Stomach smooth muscle (tissue), 2 donors: ENCODE measurements around the gene NID1.
"Not testable (repeated sequence)": the region's sequence is repeated elsewhere in the genome, so short reads cannot be mapped to it uniquely, and the experiment has no call there.

Source experiments
- H3K27ac ChIP-seq: one replicate; pipeline ENCODE4 v1.7.0; 2013; ENCODE audit warnings: mild to moderate bottlenecking, low read length, inconsistent platforms
- H3K27me3 ChIP-seq, 2 donors: one replicate each; pipeline ENCODE4 v1.7.0; 2013; ENCODE audit warnings: low read length in 2 of 2; ENCODE audit not compliant: insufficient read depth in 2 of 2, control insufficient read depth in 1 of 2
- H3K36me3 ChIP-seq, 2 donors: one replicate each; pipeline ENCODE4 v1.7.0; 2013; ENCODE audit warnings: low read length in 2 of 2; ENCODE audit not compliant: control insufficient read depth in 2 of 2, insufficient read depth in 2 of 2
- H3K4me1 ChIP-seq: one replicate; pipeline ENCODE4 v1.7.0; 2013; ENCODE audit warnings: low read length; ENCODE audit not compliant: control insufficient read depth, insufficient read depth
- H3K4me3 ChIP-seq, 2 donors: one replicate each; pipeline ENCODE4 v1.7.0; 2013; ENCODE audit warnings: low read length in 2 of 2
- H3K9ac ChIP-seq, 2 donors: one replicate each; pipeline ENCODE4 v1.7.0; 2013; ENCODE audit warnings: low read length in 2 of 2, mild to moderate bottlenecking in 1 of 2
- H3K9me3 ChIP-seq, 2 donors: one replicate each; pipeline ENCODE4 v1.7.0; 2013; ENCODE audit warnings: low read length in 2 of 2; ENCODE audit not compliant: control insufficient read depth in 2 of 2
- donor health status: healthy.
- donor health status: Pancreatic carcinoma.

The NID1 gene

GRCh38 chr1:235935235-235936225 is 129.4 kb downstream of the NID1 start:
- H3K4me3 ChIP-seq, result no peak overlapping the region
- H3K4me1 ChIP-seq, result peaks cover 4% of the 10 kb centered on the region
- no peak overlapping the region for H3K27ac ChIP-seq
- H3K9ac ChIP-seq, result no peak overlapping the region
- no peaks in the 10 kb centered on the region for H3K9me3 ChIP-seq
- peaks cover 0 to under 1% of the 10 kb centered on the region in 2 donors for H3K27me3 ChIP-seq
- H3K36me3 ChIP-seq, result no peaks in the 10 kb centered on the region

- H3K27ac ChIP-seq, result no peak overlapping the region
- H3K4me1 ChIP-seq, result peaks cover 4% of the 10 kb centered on the region
Observed at GRCh38 chr1:235933766-235934116, 131.1 kb downstream of the NID1 start.

GRCh38 chr1:235933017-235933765 is 131.7 kb downstream of the NID1 start:
- H3K4me3 ChIP-seq, result no peak overlapping the region
- H3K9ac ChIP-seq, result no peak overlapping the region
- no peak overlapping the region for H3K27ac ChIP-seq
- H3K27me3 ChIP-seq, result no peaks in the 10 kb centered on the region
- no peaks in the 10 kb centered on the region for H3K9me3 ChIP-seq
- peaks cover 4% of the 10 kb centered on the region for H3K4me1 ChIP-seq
- H3K36me3 ChIP-seq, result no peaks in the 10 kb centered on the region

More at GRCh38 chr1:235933766-235934116, 131.1 kb downstream of the NID1 start:
- Histone ChIP-seq H3K4me3 (no peak overlapping the region), H3K9ac (no peak overlapping the region), H3K36me3 (no peaks in the 10 kb centered on the region), H3K9me3 (no peaks in the 10 kb centered on the region), H3K27me3 (no peaks in the 10 kb centered on the region)

GRCh38 chr1:235932090-235932510 is 132.8 kb downstream of the NID1 start:
- H3K27me3 ChIP-seq, result no peaks in the 10 kb centered on the region
- H3K4me1 ChIP-seq, result peaks cover 4% of the 10 kb centered on the region
- no peak overlapping the region for H3K4me3 ChIP-seq
- H3K36me3 ChIP-seq, result no peaks in the 10 kb centered on the region
- H3K27ac ChIP-seq, result no peak overlapping the region
- H3K9ac ChIP-seq, result no peak overlapping the region
- no peaks in the 10 kb centered on the region for H3K9me3 ChIP-seq

GRCh38 chr1:235931171-235931738 is 133.6 kb downstream of the NID1 start:
- no peak overlapping the region for H3K4me3 ChIP-seq
- no peak overlapping the region for H3K9ac ChIP-seq
- H3K9me3 ChIP-seq, result no peaks in the 10 kb centered on the region
- H3K27me3 ChIP-seq, result no peaks in the 10 kb centered on the region
- no peaks in the 10 kb centered on the region for H3K36me3 ChIP-seq
- H3K4me1 ChIP-seq, result peaks cover 4% of the 10 kb centered on the region
- no peak overlapping the region for H3K27ac ChIP-seq

GRCh38 chr1:235930543-235930942 is 134.3 kb downstream of the NID1 start:
- no peaks in the 10 kb centered on the region for H3K9me3 ChIP-seq
- no peak overlapping the region for H3K4me3 ChIP-seq
- H3K4me1 ChIP-seq, result no peaks in the 10 kb centered on the region
- no peaks in the 10 kb centered on the region for H3K36me3 ChIP-seq
- no peak overlapping the region for H3K9ac ChIP-seq
- no peaks in the 10 kb centered on the region for H3K27me3 ChIP-seq
- no peak overlapping the region for H3K27ac ChIP-seq

- H3K36me3 ChIP-seq, result no peaks in the 10 kb centered on the region
- no peaks in the 10 kb centered on the region for H3K27me3 ChIP-seq
- H3K4me1 ChIP-seq, result no peaks in the 10 kb centered on the region
- no peak overlapping the region for H3K4me3 ChIP-seq
- no peaks in the 10 kb centered on the region for H3K9me3 ChIP-seq
- no peak overlapping the region for H3K9ac ChIP-seq
- H3K27ac ChIP-seq, result no peak overlapping the region
Observed at GRCh38 chr1:235929216-235929615, 135.7 kb downstream of the NID1 start.

GRCh38 chr1:235928197-235928596 is 136.7 kb downstream of the NID1 start:
- no peaks in the 10 kb centered on the region for H3K27me3 ChIP-seq
- no peaks in the 10 kb centered on the region for H3K36me3 ChIP-seq
- peaks cover 8% of the 10 kb centered on the region for H3K4me1 ChIP-seq
- H3K4me3 ChIP-seq, result no peak overlapping the region
- H3K27ac ChIP-seq, result no peak overlapping the region
- H3K9ac ChIP-seq, result no peak overlapping the region
- no peaks in the 10 kb centered on the region for H3K9me3 ChIP-seq

GRCh38 chr1:235927551-235927950 is 137.3 kb downstream of the NID1 start:
- H3K27me3 ChIP-seq, H3K9ac ChIP-seq, H3K4me3 ChIP-seq, H3K36me3 ChIP-seq, H3K27ac ChIP-seq, H3K9me3 ChIP-seq: not testable (repeated sequence)
- H3K4me1 ChIP-seq, result peaks cover 11% of the 10 kb centered on the region
